NCI-H2107 treated with DMSO at 0.1 percent for 48 hours (cell line): Measurements from ENCODE around the gene MOB3B.
"Not testable (repeated sequence)": the region's sequence is repeated elsewhere in the genome, so short reads cannot be mapped to it uniquely, and the experiment has no call there.

ENCODE experiments used
- DNase-seq: peaks from one replicate; lab custom pipeline; 2025; ENCODE audit not compliant: unreplicated experiment; lab: John Stamatoyannopoulos, UW

MOB3B gene

DNA sequence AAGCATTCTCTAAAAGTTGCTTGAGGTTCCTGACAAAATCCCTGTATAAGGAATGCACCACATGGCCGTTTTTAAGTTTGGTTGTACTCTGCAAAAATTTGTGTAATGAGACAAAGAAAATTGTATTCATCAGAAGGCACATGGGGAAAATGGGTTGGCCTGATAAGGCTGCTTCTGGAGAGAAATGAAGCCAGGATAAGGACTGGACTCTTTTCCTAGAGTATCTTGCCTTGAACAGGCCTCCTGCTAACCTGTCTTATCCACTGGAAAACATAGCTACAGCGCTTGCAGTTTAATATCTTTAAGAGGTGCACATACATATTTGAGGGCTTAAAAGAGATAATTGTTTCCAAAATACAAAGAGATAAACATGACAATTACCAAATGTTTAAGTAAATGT lies 46.9 kb downstream of the MOB3B start:
- DNase-seq, result no peak

DNA sequence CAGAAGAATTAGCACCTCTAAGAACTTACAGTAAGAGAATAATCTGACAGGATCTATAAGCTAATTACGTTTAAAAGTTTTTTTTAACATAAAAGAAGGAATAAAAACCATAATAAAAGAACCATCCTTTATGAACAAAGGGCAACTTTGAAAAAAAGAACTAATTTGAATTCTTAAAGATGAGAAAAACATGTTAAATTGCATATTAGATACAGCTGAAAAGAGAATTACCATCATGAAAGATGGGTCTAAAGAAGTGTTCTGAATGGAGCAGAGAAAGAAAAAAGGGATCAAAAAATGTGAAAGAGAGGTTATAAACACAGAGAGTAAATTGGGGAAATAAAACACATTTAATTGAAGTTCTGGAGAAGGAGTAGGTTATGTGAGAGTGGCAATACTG lies 51.3 kb downstream of the MOB3B start:
- DNase-seq, result no peak

DNA sequence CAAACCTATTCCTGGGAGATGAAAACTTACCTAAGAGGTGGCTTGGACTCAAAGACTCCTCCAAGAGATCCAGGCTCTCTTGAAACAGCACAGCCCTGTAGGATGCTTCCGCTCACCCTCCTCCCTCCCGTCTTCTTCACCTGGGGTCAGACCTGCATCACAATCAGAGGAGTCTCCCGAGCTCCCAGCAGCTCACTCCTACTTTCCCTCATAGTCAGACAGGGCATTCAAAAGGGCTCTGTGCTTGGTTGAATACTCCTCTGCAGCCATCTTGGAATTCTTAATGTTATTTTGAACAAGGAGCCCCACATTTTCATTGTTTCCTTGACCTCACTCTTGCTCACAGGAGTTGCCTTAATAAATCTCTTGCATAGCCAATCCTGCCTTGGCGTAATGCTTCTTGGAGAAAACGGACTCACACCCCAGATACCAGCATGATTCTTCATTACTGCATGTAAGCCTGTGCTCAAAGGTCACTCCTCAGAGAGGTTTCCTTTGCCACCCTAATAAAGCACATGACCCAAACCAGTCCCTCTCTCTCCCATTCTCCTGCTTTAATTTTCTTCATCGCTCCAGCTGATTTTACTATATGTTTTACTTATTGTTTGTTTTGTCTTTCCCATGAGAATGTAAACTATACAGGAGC lies 52.6 kb downstream of the MOB3B start:
- no peak for DNase-seq

- DNase-seq, result no peak
Observed at GRCh38 chr9:27475057-27475595, 54.5 kb downstream of the MOB3B start.

DNA sequence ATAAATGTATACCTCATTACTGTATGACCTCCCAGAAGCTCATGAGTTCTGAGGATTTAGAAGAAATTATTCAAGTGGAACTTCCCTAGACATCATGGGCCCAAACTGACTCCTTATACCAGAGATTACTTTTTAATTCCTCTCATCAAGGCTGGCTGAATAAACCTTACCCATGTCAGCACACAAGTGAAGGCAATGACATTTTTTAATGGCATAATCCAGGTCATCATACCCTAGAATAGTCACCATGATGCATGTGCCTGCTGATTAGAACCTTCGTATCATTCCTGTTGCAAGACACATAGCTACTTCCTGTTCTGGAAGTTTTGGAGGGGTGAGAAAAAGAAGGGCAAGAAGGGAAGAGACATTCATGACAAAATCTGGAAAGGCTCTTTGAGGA lies 55.3 kb downstream of the MOB3B start:
- no peak for DNase-seq

- DNase-seq, result no peak
Observed at GRCh38 chr9:27473111-27473529, 56.5 kb downstream of the MOB3B start.

GRCh38 chr9:27472195-27472594 lies 57.4 kb downstream of the MOB3B start:
- DNase-seq, result no peak

DNA sequence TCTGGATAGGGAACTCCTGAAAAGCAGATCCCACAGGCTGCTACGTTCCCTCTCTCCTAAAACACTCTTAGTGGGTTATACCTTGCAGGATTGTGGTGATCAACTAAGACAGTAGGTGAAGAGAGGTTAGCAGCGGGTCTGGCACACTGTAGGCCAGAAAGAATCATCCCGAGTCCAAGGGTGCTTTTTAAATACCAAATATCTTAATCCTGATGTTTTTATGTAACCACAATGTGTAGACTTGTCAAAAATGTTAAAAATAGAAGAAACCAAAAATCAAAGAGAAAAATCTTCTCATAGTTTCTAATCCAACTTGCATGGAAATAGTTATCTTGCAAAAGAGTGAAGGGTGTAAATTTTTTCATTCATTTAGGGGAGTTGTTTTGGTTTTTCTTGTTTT lies 57.8 kb downstream of the MOB3B start:
- DNase-seq, result no peak

DNA sequence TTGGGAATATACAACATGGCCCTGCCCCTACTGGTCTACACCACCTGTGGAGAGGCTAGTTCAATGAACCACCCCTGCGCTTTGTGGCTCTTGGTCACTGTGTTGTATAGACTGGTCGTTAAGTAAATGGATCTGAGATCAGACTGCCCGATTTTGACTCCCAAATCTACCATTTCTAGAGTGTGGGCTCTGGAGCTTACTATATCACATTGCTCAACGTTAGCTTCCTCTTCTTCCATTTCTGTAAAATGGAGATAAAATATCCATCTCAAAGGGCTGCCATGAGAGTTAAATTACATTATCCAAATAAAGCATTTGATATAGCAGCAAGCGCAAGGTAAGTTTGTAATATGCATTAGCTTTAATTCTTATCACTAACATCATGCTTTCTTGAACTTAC lies 58.2 kb downstream of the MOB3B start:
- DNase-seq, result no peak

GRCh38 chr9:27470291-27470856 lies 59.2 kb downstream of the MOB3B start:
- DNase-seq, result no peak

GRCh38 chr9:27469550-27469949 lies 60.1 kb downstream of the MOB3B start:
- no peak for DNase-seq

- no peak for DNase-seq
Observed at GRCh38 chr9:27468462-27469110, 61.0 kb downstream of the MOB3B start.

- DNase-seq, result no peak
Observed at GRCh38 chr9:27468000-27468399, 61.6 kb downstream of the MOB3B start.

GRCh38 chr9:27467486-27467885 lies 62.1 kb downstream of the MOB3B start:
- no peak for DNase-seq

GRCh38 chr9:27466516-27466915 lies 63.1 kb downstream of the MOB3B start:
- not testable (repeated sequence) for DNase-seq

DNA sequence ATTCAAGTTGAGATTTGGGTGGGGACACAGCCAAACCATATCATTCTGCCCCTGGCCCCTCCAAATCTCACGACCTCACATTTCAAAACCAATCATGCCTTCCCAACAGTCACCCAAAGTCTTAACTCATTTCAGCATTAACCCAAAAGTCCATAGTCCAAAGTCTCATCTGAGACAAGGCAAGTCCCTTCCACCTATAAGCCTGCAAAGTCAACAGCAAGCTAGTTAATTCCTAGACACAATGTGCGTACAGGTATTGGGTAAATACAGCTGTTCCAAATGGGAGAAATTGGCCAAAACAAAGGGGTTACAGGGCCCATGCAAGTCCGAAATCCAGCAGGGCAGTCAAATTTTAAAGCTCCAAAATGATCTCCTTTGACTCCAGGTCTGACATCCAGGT lies 64.7 kb downstream of the MOB3B start:
- not testable (repeated sequence) for DNase-seq

DNA sequence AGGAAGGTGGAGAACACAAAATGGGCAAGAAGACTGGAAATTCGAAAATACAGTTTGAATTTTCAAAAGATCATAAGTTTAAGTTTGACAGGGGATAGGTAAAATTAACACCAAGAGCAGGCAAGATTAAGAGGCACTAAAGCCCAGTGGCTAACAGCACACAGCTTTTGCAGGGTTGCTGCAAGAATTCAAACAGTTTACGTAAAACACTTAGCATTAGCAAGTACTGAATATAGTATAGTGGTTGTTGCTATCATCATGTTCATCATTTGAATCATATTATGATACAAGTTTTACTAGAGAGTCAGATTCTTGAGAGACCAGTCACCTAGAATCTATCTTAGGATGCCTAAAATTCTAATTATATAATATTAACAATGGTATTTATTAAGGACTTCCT lies 66.8 kb downstream of the MOB3B start:
- no peak for DNase-seq

GRCh38 chr9:27462434-27462833 lies 67.2 kb downstream of the MOB3B start:
- no peak for DNase-seq

GRCh38 chr9:27460226-27461023 lies 69.2 kb downstream of the MOB3B start:
- DNase-seq, result no peak

DNA sequence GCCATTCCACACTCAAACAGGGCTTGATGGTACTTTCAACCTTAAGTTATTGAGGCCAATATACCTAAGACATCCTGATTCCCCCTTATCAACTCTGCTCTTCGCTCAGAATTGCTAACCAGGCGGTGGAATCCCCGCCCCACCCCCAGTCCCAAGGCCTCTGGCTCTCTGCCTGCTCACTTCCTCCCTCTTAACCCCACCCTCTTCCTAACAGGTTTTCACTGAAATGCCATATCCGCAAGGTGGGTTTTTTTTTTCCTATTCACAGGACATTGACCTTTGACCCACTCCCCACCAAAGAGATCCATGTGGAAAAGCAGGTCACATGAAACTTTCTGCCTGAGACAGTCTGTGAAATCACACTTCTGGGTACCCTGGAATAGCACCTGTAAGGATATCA lies 72.2 kb downstream of the MOB3B start:
- DNase-seq, result no peak

GRCh38 chr9:27453860-27454553 lies 75.6 kb downstream of the MOB3B start:
- DNase-seq, result no peak
